Measurements from ENCODE around the gene RNF5.

DNA sequence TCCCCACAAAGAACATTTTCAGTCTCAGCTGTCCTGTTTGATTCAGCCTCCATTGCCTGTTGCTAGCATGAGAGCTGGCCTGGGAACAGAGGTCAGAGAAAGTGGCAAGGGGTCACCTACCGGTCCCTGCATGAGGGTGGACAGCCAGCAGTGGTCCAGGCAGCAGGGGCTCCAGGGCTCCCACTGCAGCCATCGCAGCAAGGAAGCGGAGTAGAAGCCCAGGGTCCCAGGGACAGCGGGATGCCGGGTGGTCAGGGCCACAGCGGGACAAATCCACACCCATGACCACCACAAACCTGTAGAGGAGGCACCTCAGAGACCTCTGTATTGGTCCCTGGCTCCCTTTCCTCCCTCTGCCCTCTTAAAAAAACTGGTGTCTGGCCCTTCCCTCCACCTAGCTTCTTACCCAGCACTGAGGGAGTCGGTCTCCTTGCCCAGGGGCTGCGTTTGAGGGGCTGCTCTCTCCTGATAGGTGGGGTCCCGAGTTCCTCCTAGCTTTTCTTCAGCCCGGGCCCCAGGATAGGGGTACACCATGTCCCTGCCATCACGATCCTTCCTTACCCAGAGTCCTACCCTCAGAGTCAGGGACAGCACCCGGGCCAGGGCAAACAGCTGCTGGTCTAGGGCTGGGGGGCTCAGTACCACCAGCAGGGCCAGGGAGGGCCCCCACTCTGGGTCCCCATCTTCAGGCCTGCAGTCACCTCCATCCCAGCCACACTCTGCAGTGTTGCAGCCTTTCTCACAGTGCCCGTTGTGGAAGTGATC is 22.7 kb downstream of the RNF5 start:
- TF ChIP-seq, protein P1, sequence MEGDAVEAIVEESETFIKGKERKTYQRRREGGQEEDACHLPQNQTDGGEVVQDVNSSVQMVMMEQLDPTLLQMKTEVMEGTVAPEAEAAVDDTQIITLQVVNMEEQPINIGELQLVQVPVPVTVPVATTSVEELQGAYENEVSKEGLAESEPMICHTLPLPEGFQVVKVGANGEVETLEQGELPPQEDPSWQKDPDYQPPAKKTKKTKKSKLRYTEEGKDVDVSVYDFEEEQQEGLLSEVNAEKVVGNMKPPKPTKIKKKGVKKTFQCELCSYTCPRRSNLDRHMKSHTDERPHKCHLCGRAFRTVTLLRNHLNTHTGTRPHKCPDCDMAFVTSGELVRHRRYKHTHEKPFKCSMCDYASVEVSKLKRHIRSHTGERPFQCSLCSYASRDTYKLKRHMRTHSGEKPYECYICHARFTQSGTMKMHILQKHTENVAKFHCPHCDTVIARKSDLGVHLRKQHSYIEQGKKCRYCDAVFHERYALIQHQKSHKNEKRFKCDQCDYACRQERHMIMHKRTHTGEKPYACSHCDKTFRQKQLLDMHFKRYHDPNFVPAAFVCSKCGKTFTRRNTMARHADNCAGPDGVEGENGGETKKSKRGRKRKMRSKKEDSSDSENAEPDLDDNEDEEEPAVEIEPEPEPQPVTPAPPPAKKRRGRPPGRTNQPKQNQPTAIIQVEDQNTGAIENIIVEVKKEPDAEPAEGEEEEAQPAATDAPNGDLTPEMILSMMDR (conservative IDR thresholded peaks at IDR 0.05; ENCODE audit: low read depth, low read length), result no peak
- TF ChIP-seq BHLHE40 (IDR thresholded peaks at IDR 0.05; ENCODE audit: low read depth, low read length), result no peak
- TF ChIP-seq POLR2A (IDR thresholded peaks at IDR 0.05; ENCODE audit: low read depth, low read length), result no peak
- no peak for TF ChIP-seq RAD21 (IDR thresholded peaks at IDR 0.05; ENCODE audit: low read length)

Data from IMR-90 (cell line).